ENCODE measurements around the gene ACTN4.

- TF ChIP-seq POLR2A (IDR thresholded peaks at IDR 0.05), result no peak
- TF ChIP-seq, protein P1, sequence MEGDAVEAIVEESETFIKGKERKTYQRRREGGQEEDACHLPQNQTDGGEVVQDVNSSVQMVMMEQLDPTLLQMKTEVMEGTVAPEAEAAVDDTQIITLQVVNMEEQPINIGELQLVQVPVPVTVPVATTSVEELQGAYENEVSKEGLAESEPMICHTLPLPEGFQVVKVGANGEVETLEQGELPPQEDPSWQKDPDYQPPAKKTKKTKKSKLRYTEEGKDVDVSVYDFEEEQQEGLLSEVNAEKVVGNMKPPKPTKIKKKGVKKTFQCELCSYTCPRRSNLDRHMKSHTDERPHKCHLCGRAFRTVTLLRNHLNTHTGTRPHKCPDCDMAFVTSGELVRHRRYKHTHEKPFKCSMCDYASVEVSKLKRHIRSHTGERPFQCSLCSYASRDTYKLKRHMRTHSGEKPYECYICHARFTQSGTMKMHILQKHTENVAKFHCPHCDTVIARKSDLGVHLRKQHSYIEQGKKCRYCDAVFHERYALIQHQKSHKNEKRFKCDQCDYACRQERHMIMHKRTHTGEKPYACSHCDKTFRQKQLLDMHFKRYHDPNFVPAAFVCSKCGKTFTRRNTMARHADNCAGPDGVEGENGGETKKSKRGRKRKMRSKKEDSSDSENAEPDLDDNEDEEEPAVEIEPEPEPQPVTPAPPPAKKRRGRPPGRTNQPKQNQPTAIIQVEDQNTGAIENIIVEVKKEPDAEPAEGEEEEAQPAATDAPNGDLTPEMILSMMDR (IDR thresholded peaks at IDR 0.05), result no peak
These were observed 2.8 kb downstream of the ACTN4 start for GRCh38 chr19:38650172-38650775.
